Heart left ventricle (tissue), 13 donors: ENCODE results near the gene TTC38.

Experiments
- POLR2A ChIP-seq, 2 donors: fragments of 450-650 bp; IDR thresholded peaks; one replicate each; pipeline ENCODE4 v1.6.1; 2017; ENCODE audit warnings: antibody characterized with exemption in 2 of 2, mild to moderate bottlenecking in 2 of 2, moderate library complexity in 2 of 2
- TF ChIP-seq, protein P1 (sequence below), 12 donors: fragments of 200-600 bp; sonication (generic) in 4 of 12; IDR thresholded peaks; one replicate each; pipeline versions ENCODE4 v1.5.0 to v1.8.0; 2018 to 2022; ENCODE audit warnings: antibody characterized with exemption in 12 of 12, mild to moderate bottlenecking in 5 of 12
- donor health status: ischemic (EF 13 %, LVEDD 7.1; RV severe dilation, severe dysfunction).
- donor health status: DM: no; HTN: yes; CAD: no.
- donor health status: DM: no; HTN: no; CAD: no.
- donor health status: ischemic (EF 25% LVEDD 6.9; RV normal size, moderate dysfunction).
- donor health status: ischemic (EF 25% LVEDD 5.7; RV mildly dilated, moderate dysfunction).
- donor health status: ischemic (EF 35%, LVEDD 5.7; RV mildly dilated, moderate dysfunction).
- donor health status: nonischemic (EF 11% LVEDD 7.7; RV severe dilation, severe dysfunction).
- donor health status: DM: yes; HTN: yes; CAD: no.
- donor health status: PGD.
- donor health status: ischemic (EF 29% LVEDD 5.4; RV normal size, mild dysfunction).
- donor health status: nonischemic (EF 23%, LVEDD 6.1; RV moderate dilation, normal function).

DNA sequence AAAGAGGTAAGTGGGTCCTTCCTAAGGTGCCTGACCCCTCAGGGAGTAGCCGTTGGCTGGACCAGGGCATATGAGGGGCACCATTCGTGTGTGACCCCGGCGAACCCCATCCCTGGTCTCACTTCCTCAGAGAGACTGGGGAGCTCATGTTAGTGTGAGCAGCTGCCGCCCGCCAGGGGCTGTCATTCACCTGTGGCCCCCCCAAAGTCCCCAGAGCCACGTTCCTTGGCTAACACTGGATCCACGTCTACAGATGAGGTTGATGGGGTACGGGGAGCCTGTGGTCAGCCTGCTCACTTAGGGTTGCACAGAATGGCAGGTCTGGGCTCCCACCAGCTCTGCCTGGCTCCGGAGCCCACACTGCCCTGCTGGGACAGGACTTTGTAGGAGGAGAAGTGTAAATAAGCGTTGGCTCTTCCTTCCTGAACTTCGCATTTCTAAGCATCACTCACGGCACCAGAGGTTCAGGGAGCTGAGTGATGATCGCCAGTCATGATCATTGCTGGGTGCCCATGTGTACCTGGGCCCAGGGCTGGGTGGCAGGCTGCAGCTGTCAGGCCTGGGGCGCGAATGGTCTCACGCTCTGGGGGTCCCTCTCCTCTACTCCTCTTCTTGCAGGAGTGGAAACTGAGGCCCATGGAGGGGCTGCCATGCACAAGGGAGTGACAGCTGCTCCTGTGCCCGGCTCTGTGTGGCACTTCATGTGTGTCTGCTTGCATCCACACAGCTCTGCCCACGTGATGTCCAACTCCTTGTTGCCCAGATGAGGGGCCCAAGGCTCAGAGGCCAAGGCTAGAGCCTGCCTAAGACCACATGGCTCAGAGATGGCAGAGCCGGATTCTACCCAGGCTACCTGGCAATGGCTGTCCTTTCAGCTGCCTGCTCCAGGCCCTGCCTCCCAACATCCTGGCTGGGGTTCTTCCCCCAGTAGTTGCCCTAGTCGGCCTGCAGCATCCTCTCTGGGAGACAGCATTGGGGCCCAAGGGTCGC, 11.1 kb downstream of the TTC38 start:
- TF ChIP-seq, protein P1, sequence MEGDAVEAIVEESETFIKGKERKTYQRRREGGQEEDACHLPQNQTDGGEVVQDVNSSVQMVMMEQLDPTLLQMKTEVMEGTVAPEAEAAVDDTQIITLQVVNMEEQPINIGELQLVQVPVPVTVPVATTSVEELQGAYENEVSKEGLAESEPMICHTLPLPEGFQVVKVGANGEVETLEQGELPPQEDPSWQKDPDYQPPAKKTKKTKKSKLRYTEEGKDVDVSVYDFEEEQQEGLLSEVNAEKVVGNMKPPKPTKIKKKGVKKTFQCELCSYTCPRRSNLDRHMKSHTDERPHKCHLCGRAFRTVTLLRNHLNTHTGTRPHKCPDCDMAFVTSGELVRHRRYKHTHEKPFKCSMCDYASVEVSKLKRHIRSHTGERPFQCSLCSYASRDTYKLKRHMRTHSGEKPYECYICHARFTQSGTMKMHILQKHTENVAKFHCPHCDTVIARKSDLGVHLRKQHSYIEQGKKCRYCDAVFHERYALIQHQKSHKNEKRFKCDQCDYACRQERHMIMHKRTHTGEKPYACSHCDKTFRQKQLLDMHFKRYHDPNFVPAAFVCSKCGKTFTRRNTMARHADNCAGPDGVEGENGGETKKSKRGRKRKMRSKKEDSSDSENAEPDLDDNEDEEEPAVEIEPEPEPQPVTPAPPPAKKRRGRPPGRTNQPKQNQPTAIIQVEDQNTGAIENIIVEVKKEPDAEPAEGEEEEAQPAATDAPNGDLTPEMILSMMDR (IDR thresholded peaks at IDR 0.05): no peak
- no peak for TF ChIP-seq POLR2A (IDR thresholded peaks at IDR 0.05)
